Measurements from ENCODE around the gene CDKL1.
A peak's percentile ranks its signal among the peaks of the same experiment; 100 is the strongest.

GRCh38 chr14:50399251-50400032, 2.8 kb upstream of the CDKL1 start:
- peak in 1 of 6 experiments; percentile 26 for TF ChIP-seq CTCF (IDR thresholded peaks at IDR 0.05)
- TF ChIP-seq POLR2A (IDR thresholded peaks at IDR 0.05) = no peak

All from esophagus squamous epithelium (tissue), 4 donors.